SU-DHL-6 (cell line): ENCODE results near the gene MRAP2.

Experiments
- EZH2phosphoT487 ChIP-seq: fragments of 200-600 bp; sonication (generic), shearing (Covaris generic); conservative IDR thresholded peaks from 2 replicates; pipeline ENCODE4 v1.6.1; 2018; ENCODE audit warnings: mild to moderate bottlenecking, antibody characterized with exemption, low read length, moderate library complexity, mixed read lengths
- TF ChIP-seq, protein P1 (sequence below): fragments of 200-600 bp; sonication (generic); IDR thresholded peaks from one replicate; pipeline ENCODE4 v1.5.1; 2017; ENCODE audit warnings: antibody characterized with exemption, mild to moderate bottlenecking, low read length, moderate library complexity; ENCODE audit not compliant: insufficient read depth, poor library complexity, severe bottlenecking

GRCh38 chr6:84059082-84059481 lies 25.5 kb downstream of the MRAP2 start:
- TF ChIP-seq, protein P1, sequence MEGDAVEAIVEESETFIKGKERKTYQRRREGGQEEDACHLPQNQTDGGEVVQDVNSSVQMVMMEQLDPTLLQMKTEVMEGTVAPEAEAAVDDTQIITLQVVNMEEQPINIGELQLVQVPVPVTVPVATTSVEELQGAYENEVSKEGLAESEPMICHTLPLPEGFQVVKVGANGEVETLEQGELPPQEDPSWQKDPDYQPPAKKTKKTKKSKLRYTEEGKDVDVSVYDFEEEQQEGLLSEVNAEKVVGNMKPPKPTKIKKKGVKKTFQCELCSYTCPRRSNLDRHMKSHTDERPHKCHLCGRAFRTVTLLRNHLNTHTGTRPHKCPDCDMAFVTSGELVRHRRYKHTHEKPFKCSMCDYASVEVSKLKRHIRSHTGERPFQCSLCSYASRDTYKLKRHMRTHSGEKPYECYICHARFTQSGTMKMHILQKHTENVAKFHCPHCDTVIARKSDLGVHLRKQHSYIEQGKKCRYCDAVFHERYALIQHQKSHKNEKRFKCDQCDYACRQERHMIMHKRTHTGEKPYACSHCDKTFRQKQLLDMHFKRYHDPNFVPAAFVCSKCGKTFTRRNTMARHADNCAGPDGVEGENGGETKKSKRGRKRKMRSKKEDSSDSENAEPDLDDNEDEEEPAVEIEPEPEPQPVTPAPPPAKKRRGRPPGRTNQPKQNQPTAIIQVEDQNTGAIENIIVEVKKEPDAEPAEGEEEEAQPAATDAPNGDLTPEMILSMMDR = no peak
- TF ChIP-seq EZH2phosphoT487 = no peak
